Parathyroid adenoma (tissue), 2 donors: ENCODE data around the gene TMEM263.

Source experiments
- H2AFZ ChIP-seq: fragments of 300-600 bp; sonication (generic); one replicate; pipeline ENCODE4 v1.7.0; 2017; ENCODE audit warnings: antibody characterized with exemption, mild to moderate bottlenecking
- H3K27ac ChIP-seq: fragments of 300-600 bp; sonication (generic); one replicate; pipeline ENCODE4 v1.7.0; 2017
- H3K27me3 ChIP-seq: fragments of 300-600 bp; sonication (generic); one replicate; pipeline ENCODE4 v1.7.0; 2017; ENCODE audit warnings: low read length; ENCODE audit not compliant: control insufficient read depth, insufficient read depth
- H3K36me3 ChIP-seq: fragments of 300-600 bp; sonication (generic); one replicate; pipeline ENCODE4 v1.7.0; 2017; ENCODE audit warnings: low read length; ENCODE audit not compliant: control insufficient read depth, insufficient read depth
- H3K4me1 ChIP-seq: fragments of 300-600 bp; sonication (generic); one replicate; pipeline ENCODE4 v1.7.0; 2017; ENCODE audit warnings: control low read depth
- H3K4me2 ChIP-seq: fragments of 300-600 bp; sonication (generic); one replicate; pipeline ENCODE4 v1.7.0; 2017; ENCODE audit warnings: low read length
- H3K4me3 ChIP-seq: fragments of 300-600 bp; sonication (generic); one replicate; pipeline ENCODE4 v1.7.0; 2017; ENCODE audit warnings: low read depth, low read length
- H3K79me2 ChIP-seq: fragments of 300-600 bp; sonication (generic); one replicate; pipeline ENCODE4 v1.7.0; 2017; ENCODE audit warnings: control low read depth
- H3K9ac ChIP-seq: fragments of 300-600 bp; sonication (generic); one replicate; pipeline ENCODE4 v1.7.0; 2017; ENCODE audit warnings: mild to moderate bottlenecking
- H3K9me3 ChIP-seq: fragments of 300-600 bp; sonication (generic); one replicate; pipeline ENCODE4 v1.7.0; 2017; ENCODE audit warnings: low read length; ENCODE audit not compliant: control insufficient read depth
- TF ChIP-seq, protein P1 (sequence below): fragments of 300-600 bp; sonication (generic); IDR thresholded peaks from one replicate; pipeline ENCODE4 v1.7.0; 2017; ENCODE audit warnings: antibody characterized with exemption, mild to moderate bottlenecking
- donor health status: primary hyperparathyroidism.

The TMEM263 gene

DNA sequence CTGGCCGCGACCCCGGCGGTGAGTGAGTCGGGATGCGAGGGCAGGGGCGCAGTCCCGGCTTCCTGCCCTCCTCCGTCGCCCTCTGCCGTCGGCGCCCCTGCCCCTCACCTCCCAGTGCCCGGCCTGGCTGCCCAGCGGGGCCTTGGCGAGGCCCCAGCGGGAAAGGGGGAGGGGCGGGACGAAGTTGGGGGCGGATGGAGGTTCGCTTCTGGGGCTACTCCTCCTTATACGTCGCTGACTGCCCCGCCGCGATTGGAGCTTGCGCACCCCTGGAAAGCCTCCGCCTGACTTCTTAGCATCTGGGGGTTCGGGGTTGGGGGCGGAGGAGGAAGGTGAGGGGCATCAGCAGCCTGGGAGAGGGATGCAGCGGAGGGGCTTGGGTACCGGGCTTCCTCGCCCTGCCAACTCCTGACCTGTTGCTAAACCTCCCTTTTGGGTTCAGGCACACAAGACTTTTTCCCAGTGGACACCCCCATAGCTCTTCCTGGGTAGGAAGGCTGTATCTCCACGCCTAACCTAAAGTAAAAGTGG is 406 bp downstream of the TMEM263 start:
- TF ChIP-seq, protein P1, sequence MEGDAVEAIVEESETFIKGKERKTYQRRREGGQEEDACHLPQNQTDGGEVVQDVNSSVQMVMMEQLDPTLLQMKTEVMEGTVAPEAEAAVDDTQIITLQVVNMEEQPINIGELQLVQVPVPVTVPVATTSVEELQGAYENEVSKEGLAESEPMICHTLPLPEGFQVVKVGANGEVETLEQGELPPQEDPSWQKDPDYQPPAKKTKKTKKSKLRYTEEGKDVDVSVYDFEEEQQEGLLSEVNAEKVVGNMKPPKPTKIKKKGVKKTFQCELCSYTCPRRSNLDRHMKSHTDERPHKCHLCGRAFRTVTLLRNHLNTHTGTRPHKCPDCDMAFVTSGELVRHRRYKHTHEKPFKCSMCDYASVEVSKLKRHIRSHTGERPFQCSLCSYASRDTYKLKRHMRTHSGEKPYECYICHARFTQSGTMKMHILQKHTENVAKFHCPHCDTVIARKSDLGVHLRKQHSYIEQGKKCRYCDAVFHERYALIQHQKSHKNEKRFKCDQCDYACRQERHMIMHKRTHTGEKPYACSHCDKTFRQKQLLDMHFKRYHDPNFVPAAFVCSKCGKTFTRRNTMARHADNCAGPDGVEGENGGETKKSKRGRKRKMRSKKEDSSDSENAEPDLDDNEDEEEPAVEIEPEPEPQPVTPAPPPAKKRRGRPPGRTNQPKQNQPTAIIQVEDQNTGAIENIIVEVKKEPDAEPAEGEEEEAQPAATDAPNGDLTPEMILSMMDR, result peak; percentile 21
- Histone ChIP-seq H3K4me3 (peak overlapping the region; percentile 87), H3K27ac (peak overlapping the region; percentile 88), H3K4me1 (peaks cover 5% of the 10 kb centered on the region), H2AFZ (peak overlapping the region; percentile 98), H3K79me2 (peaks cover 8% of the 10 kb centered on the region), H3K9ac (peak overlapping the region; percentile 69), H3K27me3 (no peaks in the 10 kb centered on the region), H3K4me2 (peak overlapping the region; percentile 67), H3K36me3 (no peaks in the 10 kb centered on the region), H3K9me3 (no peaks in the 10 kb centered on the region)

DNA sequence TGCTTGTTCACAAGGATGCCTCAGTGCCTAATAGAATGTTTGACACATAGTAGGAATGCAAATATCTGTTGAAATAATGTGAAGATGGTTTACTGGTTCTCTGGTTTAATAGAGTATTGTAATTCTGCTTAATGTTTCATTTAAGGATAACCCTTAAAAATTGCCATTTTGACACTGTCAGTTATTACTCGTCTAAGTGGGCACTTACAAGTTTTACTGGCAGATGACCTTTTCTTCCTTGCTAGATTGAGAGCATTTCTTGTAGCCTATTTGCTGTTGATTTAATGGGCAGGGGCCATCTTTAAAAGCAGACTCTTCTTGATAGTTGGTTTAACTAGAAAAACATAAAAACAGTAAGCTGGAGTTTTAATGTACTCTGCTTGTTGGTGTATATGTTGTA is 1.9 kb downstream of the TMEM263 start:
- no peak overlapping the region for H3K27ac ChIP-seq
- TF ChIP-seq, protein P1, result no peak

DNA sequence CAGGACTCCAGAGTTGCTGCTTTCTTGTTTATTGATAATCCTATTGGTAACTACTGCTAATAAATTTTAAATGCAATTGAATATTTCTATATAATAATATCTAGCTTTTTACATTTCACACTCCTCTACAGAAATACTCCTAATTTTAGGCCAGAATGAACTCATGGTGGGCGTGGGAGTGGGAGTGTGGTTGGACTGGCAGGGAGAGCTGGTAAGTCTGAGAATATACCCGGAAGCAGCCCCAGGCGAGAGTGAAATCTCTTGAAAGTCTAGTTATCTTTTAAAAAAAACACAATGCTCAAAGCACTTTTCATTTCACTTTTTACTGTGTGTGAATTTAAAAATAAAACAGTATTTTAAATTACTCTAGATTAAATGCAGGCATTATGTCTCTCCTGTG is 4.7 kb downstream of the TMEM263 start:
- H3K4me2 ChIP-seq, result no peak overlapping the region
- H3K79me2 ChIP-seq, result peaks cover 28% of the 10 kb centered on the region
- H3K27me3 ChIP-seq, result no peaks in the 10 kb centered on the region
- H3K4me3 ChIP-seq, result no peak overlapping the region
- H3K36me3 ChIP-seq, result no peaks in the 10 kb centered on the region
- no peaks in the 10 kb centered on the region for H3K9me3 ChIP-seq
- H3K4me1 ChIP-seq, result peaks cover 5% of the 10 kb centered on the region
- no peak overlapping the region for H3K9ac ChIP-seq
- no peak overlapping the region for H3K27ac ChIP-seq
- TF ChIP-seq, protein P1, result no peak
- H2AFZ ChIP-seq, result no peak overlapping the region

More for the DNA sequence above, 1.9 kb downstream of the TMEM263 start:
- H3K4me3 ChIP-seq, result peak overlapping the region; percentile 87
- H3K9me3 ChIP-seq, result no peaks in the 10 kb centered on the region
- H3K9ac ChIP-seq, result no peak overlapping the region
- H3K36me3 ChIP-seq, result no peaks in the 10 kb centered on the region
- H2AFZ ChIP-seq, result no peak overlapping the region
- peaks cover 5% of the 10 kb centered on the region for H3K4me1 ChIP-seq
- H3K27me3 ChIP-seq, result no peaks in the 10 kb centered on the region
- peaks cover 15% of the 10 kb centered on the region for H3K79me2 ChIP-seq
- peak overlapping the region; percentile 67 for H3K4me2 ChIP-seq

DNA sequence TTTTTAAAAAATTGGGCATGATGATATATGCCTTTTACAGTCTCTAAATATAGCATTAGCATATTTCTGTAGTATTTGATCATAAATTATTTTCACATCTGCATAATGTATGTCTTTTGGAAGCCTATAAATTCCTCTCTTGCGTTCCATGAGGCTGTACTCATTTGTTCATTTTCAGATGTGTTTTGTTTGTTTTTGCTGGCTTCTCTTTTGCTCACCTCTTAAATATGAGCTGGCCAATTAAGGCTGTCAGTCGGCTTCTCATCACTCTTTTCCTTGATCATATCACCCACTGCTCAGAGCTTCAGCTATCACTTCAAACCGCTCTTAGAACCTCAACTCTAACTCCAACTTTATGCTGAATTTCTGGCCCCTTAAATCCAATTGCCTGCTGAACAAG is 6.6 kb downstream of the TMEM263 start:
- Histone ChIP-seq H3K4me1 (peaks cover 5% of the 10 kb centered on the region), H3K36me3 (no peaks in the 10 kb centered on the region), H3K27ac (no peak overlapping the region)

DNA sequence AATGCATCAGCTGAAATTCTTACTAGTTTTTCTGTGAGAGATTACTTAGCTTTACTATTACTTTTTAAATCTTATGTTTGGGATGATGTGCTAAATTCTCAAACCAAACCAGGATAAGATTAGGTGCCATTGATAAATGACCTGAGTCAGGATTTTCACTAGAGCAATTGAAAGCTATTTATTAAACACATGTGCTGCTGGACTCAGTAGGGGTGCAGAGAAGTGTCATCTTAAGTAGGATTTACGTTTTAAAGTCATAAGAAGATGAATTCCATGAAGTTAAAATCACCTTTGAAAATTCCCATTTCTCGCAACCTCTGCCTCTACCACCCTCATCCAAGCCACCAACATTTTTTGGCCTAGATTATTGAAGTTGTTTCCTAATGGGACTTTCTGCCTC is 8.8 kb downstream of the TMEM263 start:
- no peak overlapping the region for H3K27ac ChIP-seq
- no peak overlapping the region for H3K9ac ChIP-seq
- H3K4me3 ChIP-seq, result no peak overlapping the region
- H3K79me2 ChIP-seq, result peaks cover 20% of the 10 kb centered on the region
- H3K36me3 ChIP-seq, result no peaks in the 10 kb centered on the region
- TF ChIP-seq, protein P1, result no peak
- no peaks in the 10 kb centered on the region for H3K4me1 ChIP-seq
- H3K4me2 ChIP-seq, result no peak overlapping the region
- no peaks in the 10 kb centered on the region for H3K27me3 ChIP-seq
- H2AFZ ChIP-seq, result no peak overlapping the region
- no peaks in the 10 kb centered on the region for H3K9me3 ChIP-seq

More for the DNA sequence above, 6.6 kb downstream of the TMEM263 start:
- H3K9ac ChIP-seq, result no peak overlapping the region
- no peaks in the 10 kb centered on the region for H3K9me3 ChIP-seq
- H3K4me3 ChIP-seq, result no peak overlapping the region
- H3K4me2 ChIP-seq, result no peak overlapping the region
- H3K27me3 ChIP-seq, result no peaks in the 10 kb centered on the region
- peaks cover 28% of the 10 kb centered on the region for H3K79me2 ChIP-seq
- H2AFZ ChIP-seq, result no peak overlapping the region
- TF ChIP-seq, protein P1, result no peak
